H9 (cell line): ENCODE measurements around the gene SPINT2. TPM values are rescaled to one million over a fixed set of nuclear protein-coding genes. Genes with fewer than 3 reads are reported as not detected.

Source experiments
- DNase-seq: peaks from one replicate; pipeline ENCODE4 v3.0.0-alpha.2; 2017
- H2AFZ ChIP-seq: one replicate; pipeline ENCODE4 v1.6.1; 2013; ENCODE audit warnings: mild to moderate bottlenecking, low read length, control low read depth, moderate library complexity
- H2AK5ac ChIP-seq: 2 replicates; pipeline ENCODE4 v1.6.1; 2013; ENCODE audit warnings: low read length, control low read depth, mixed read lengths; ENCODE audit not compliant: insufficient read length
- H2BK120ac ChIP-seq: one replicate; pipeline ENCODE4 v1.6.1; 2013; ENCODE audit warnings: low read depth, mild to moderate bottlenecking, low read length, control low read depth, inconsistent platforms; ENCODE audit not compliant: poor library complexity, severe bottlenecking
- H2BK12ac ChIP-seq: 2 replicates; pipeline ENCODE4 v1.6.1; 2013; ENCODE audit warnings: low read length, control low read depth, mixed read lengths, low read depth; ENCODE audit not compliant: insufficient read length
- H2BK15ac ChIP-seq: 2 replicates; pipeline ENCODE4 v1.6.1; 2013; ENCODE audit warnings: low read depth, low read length, control low read depth
- H2BK20ac ChIP-seq: one replicate; pipeline ENCODE4 v1.6.1; 2013; ENCODE audit warnings: low read depth, mild to moderate bottlenecking, low read length, control low read depth, inconsistent platforms; ENCODE audit not compliant: poor library complexity, severe bottlenecking
- H2BK5ac ChIP-seq: 2 replicates; pipeline ENCODE4 v1.6.1; 2013; ENCODE audit warnings: low read length, control low read depth, mixed read lengths; ENCODE audit not compliant: insufficient read length
- H3K14ac ChIP-seq: 2 replicates; pipeline ENCODE4 v1.6.1; 2013; ENCODE audit warnings: low read length, control low read depth; ENCODE audit not compliant: insufficient read depth
- H3K18ac ChIP-seq: 2 replicates; pipeline ENCODE4 v1.6.1; 2013; ENCODE audit warnings: low read depth, mild to moderate bottlenecking, mixed read lengths, low read length, control low read depth; ENCODE audit not compliant: insufficient read length
- H3K23ac ChIP-seq: 2 replicates; pipeline ENCODE4 v1.6.1; 2013; ENCODE audit warnings: low read length, control low read depth, mixed read lengths, low read depth; ENCODE audit not compliant: insufficient read length
- H3K23me2 ChIP-seq: 2 replicates; pipeline ENCODE4 v1.6.1; 2013; ENCODE audit warnings: low read depth, mild to moderate bottlenecking, mixed read lengths, low read length, control low read depth; ENCODE audit not compliant: insufficient read length, poor library complexity, severe bottlenecking
- H3K27ac ChIP-seq: 2 replicates; pipeline ENCODE4 v1.5.1; 2013; ENCODE audit warnings: low read length, control low read depth, mixed read lengths, low read depth; ENCODE audit not compliant: insufficient read length
- H3K27me3 ChIP-seq: 2 replicates; pipeline ENCODE4 v1.6.1; 2013; ENCODE audit warnings: low read length, control low read depth, inconsistent platforms; ENCODE audit not compliant: insufficient read depth
- H3K4ac ChIP-seq: 2 replicates; pipeline ENCODE4 v1.6.1; 2013; ENCODE audit warnings: low read depth, mild to moderate bottlenecking, control low read depth, inconsistent platforms, low read length, moderate library complexity
- H3K4me1 ChIP-seq: 2 replicates; pipeline ENCODE4 v1.6.1; 2013; ENCODE audit warnings: low read length, control low read depth, inconsistent platforms; ENCODE audit not compliant: insufficient read depth
- H3K4me2 ChIP-seq: 2 replicates; pipeline ENCODE4 v1.6.1; 2013; ENCODE audit warnings: low read length, control low read depth, mixed read lengths; ENCODE audit not compliant: insufficient read length, insufficient read depth
- H3K56ac ChIP-seq: 2 replicates; pipeline ENCODE4 v1.6.1; 2013; ENCODE audit warnings: low read depth, mild to moderate bottlenecking, mixed read lengths, low read length, control low read depth; ENCODE audit not compliant: insufficient read length
- H3K79me1 ChIP-seq: 2 replicates; pipeline ENCODE4 v1.6.1; 2013; ENCODE audit warnings: low read depth, mild to moderate bottlenecking, moderate library complexity, low read length, control low read depth, inconsistent platforms; ENCODE audit not compliant: insufficient read depth, poor library complexity, severe bottlenecking
- H3K79me2 ChIP-seq: 2 replicates; pipeline ENCODE4 v1.6.1; 2013; ENCODE audit warnings: low read length, control low read depth, inconsistent platforms; ENCODE audit not compliant: insufficient read depth
- H3K9ac ChIP-seq: 2 replicates; pipeline ENCODE4 v1.6.1; 2013; ENCODE audit warnings: low read length, control low read depth, mixed read lengths; ENCODE audit not compliant: insufficient read length; ENCODE audit errors: extremely low read depth
- H3K9me3 ChIP-seq: one replicate; pipeline ENCODE4 v1.6.1; 2013; ENCODE audit warnings: low read depth, low read length, inconsistent platforms; ENCODE audit not compliant: control insufficient read depth
- H3T11ph ChIP-seq: one replicate; pipeline ENCODE4 v1.6.1; 2013; ENCODE audit warnings: mild to moderate bottlenecking, low read length, control low read depth, inconsistent platforms
- H4K20me1 ChIP-seq: one replicate; pipeline ENCODE4 v1.6.1; 2013; ENCODE audit not compliant: control insufficient read depth, insufficient read length, insufficient read depth
- H4K5ac ChIP-seq: 2 replicates; pipeline ENCODE4 v1.6.1; 2013; ENCODE audit warnings: low read depth, mild to moderate bottlenecking, mixed read lengths, low read length, control low read depth; ENCODE audit not compliant: insufficient read length
- H4K8ac ChIP-seq: replicated peaks from 2 replicates; pipeline ENCODE4 v1.6.1; 2013; ENCODE audit warnings: low read length, control low read depth, mixed read lengths, low read depth; ENCODE audit not compliant: insufficient read length
- H4K91ac ChIP-seq: 2 replicates; pipeline ENCODE4 v1.6.1; 2013; ENCODE audit warnings: low read depth, mild to moderate bottlenecking, moderate library complexity, mixed read lengths, low read length, control low read depth; ENCODE audit not compliant: insufficient read length
- H3K27ac Mint-ChIP-seq, 3 experiments: 2 replicates in 2 of 3; 3 replicates in 1 of 3; pipeline ENCODE4 v1.8.0; 2020 to 2021; ENCODE audit warnings: mixed read lengths in 3 of 3, mild to moderate bottlenecking in 1 of 3, moderate library complexity in 1 of 3
- H3K27me3 Mint-ChIP-seq: 2 replicates; pipeline ENCODE4 v1.8.0; 2021; ENCODE audit warnings: low read depth, mild to moderate bottlenecking, moderate library complexity, mixed read lengths
- H3K36me3 Mint-ChIP-seq, 3 experiments: 2 replicates in 2 of 3; 3 replicates in 1 of 3; pipeline ENCODE4 v1.8.0; 2020 to 2021; ENCODE audit warnings: low read depth in 3 of 3, mixed read lengths in 3 of 3; ENCODE audit not compliant: insufficient read depth in 1 of 3
- H3K4me1 Mint-ChIP-seq, 2 experiments: 2 replicates each; pipeline ENCODE4 v1.8.0; 2020; ENCODE audit warnings: mixed read lengths in 2 of 2
- H3K4me3 Mint-ChIP-seq, 2 experiments: 2 replicates in 1 of 2; 3 replicates in 1 of 2; pipeline ENCODE4 v1.8.0; 2020 to 2021; ENCODE audit warnings: mild to moderate bottlenecking in 2 of 2, mixed read lengths in 2 of 2, moderate library complexity in 1 of 2
- H3K9me3 Mint-ChIP-seq, 2 experiments: 2 replicates in 1 of 2; 3 replicates in 1 of 2; pipeline ENCODE4 v1.8.0; 2020; ENCODE audit warnings: mild to moderate bottlenecking in 2 of 2, mixed read lengths in 2 of 2, moderate library complexity in 1 of 2
- WGBS: extraction: QIAGEN DNeasy Blood & Tissue Kit; methylation state at CpG from one replicate; pipeline ENCODE4 v1.1.7; 2013; ENCODE audit warnings: missing lambda C conversion rate, low lambda C conversion rate, mixed read lengths; ENCODE audit not compliant: insufficient read length; ENCODE audit errors: extremely low coverage; 5-methylcytosine and 5-hydroxymethylcytosine counted together
- total RNA-seq: library from RNA; stranded (reverse); gene quantifications from 2 replicates; pipeline ENCODE4 v1.2.1, GENCODE V29; 2021
- TF ChIP-seq, protein P1 (sequence below): fragments of 200-600 bp; sonication (generic); conservative IDR thresholded peaks from 3 replicates; pipeline ENCODE4 v1.8.0; 2021; ENCODE audit warnings: antibody characterized with exemption, mild to moderate bottlenecking

SPINT2 gene
- total RNA-seq, 1 experiment from 2014 or later, result 283 TPM

DNA sequence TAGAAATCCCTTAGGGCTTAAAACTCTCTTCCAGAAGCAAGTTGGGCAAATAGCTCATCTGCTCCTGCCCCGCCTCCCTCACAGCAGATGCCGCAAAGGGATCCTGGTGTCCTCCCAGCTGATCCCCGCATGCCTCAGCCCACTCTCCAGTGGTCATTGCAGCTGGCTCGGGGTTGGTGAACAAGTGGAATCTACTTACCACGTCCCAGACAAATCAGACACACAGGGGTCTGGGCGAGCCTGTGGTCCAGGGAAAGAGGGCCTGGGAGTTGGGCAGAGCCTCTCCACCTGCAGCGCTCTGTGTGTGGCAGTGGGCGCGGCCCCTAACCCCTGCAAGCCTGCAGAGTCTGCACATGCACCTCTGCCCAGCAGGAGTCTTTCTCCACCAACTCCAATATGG, 28.9 kb downstream of the SPINT2 start:
- Mint-ChIP-seq H3K4me3 (no peak overlapping the region), H3K27me3 (peaks cover 3% of the 10 kb centered on the region), H3K27ac (peak overlapping the region in 2 of 3 experiments; percentile 65 to 72; a peak in 1 of 7 replicates), H3K36me3 (peaks cover 26 to 48% (median 47%) of the 10 kb centered on the region in 3 experiments; a peak in 6 of 7 replicates), H3K4me1 (peaks cover 3% of the 10 kb centered on the region in 2 experiments; a peak in 3 of 4 replicates), H3K9me3 (peaks cover 0 to 5% of the 10 kb centered on the region in 2 experiments; a peak in 1 of 5 replicates)
- Histone ChIP-seq H4K91ac (no peak overlapping the region), H3K4me1 (no peaks in the 10 kb centered on the region), H4K8ac (no peak overlapping the region), H4K20me1 (no peaks in the 10 kb centered on the region), H3K23me2 (no peaks in the 10 kb centered on the region), H2BK12ac (no peak overlapping the region), H2BK120ac (no peak overlapping the region), H3K9ac (no peak overlapping the region), H3K56ac (no peak overlapping the region), H2BK15ac (no peak overlapping the region), H3K27me3 (no peaks in the 10 kb centered on the region), H3K79me1 (no peaks in the 10 kb centered on the region), H4K5ac (no peak overlapping the region), H3K4me2 (no peak overlapping the region), H3K79me2 (no peaks in the 10 kb centered on the region), H3K18ac (no peak overlapping the region), H3T11ph (no peak overlapping the region), H3K14ac (no peak overlapping the region), H2BK20ac (no peak overlapping the region), H3K4ac (no peak overlapping the region), H2AK5ac (no peak overlapping the region), H2BK5ac (no peak overlapping the region), H3K27ac (no peak overlapping the region), H2AFZ (no peak overlapping the region), H3K9me3 (no peaks in the 10 kb centered on the region), H3K23ac (no peak overlapping the region)
- TF ChIP-seq, protein P1, sequence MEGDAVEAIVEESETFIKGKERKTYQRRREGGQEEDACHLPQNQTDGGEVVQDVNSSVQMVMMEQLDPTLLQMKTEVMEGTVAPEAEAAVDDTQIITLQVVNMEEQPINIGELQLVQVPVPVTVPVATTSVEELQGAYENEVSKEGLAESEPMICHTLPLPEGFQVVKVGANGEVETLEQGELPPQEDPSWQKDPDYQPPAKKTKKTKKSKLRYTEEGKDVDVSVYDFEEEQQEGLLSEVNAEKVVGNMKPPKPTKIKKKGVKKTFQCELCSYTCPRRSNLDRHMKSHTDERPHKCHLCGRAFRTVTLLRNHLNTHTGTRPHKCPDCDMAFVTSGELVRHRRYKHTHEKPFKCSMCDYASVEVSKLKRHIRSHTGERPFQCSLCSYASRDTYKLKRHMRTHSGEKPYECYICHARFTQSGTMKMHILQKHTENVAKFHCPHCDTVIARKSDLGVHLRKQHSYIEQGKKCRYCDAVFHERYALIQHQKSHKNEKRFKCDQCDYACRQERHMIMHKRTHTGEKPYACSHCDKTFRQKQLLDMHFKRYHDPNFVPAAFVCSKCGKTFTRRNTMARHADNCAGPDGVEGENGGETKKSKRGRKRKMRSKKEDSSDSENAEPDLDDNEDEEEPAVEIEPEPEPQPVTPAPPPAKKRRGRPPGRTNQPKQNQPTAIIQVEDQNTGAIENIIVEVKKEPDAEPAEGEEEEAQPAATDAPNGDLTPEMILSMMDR, result no peak
- WGBS, result no CpG with 5 or more reads among the region's 9 CpGs
- no peak for DNase-seq
